HG03575 (cell line): ENCODE results near the gene ZNF804B.

Experiments
- ATAC-seq: cut with Tn5 transposase; IDR thresholded peaks from one replicate; pipeline ENCODE4 v1.9.1; 2021; ENCODE audit not compliant: unreplicated experiment, insufficient number of reproducible peaks, low FRiP score; ENCODE audit errors: extremely low read depth

The ZNF804B gene

GRCh38 chr7:88942815-88943501 lies 183.5 kb downstream of the ZNF804B start:
- no peak for ATAC-seq

GRCh38 chr7:88951826-88952225 lies 192.3 kb downstream of the ZNF804B start:
- no peak for ATAC-seq

DNA sequence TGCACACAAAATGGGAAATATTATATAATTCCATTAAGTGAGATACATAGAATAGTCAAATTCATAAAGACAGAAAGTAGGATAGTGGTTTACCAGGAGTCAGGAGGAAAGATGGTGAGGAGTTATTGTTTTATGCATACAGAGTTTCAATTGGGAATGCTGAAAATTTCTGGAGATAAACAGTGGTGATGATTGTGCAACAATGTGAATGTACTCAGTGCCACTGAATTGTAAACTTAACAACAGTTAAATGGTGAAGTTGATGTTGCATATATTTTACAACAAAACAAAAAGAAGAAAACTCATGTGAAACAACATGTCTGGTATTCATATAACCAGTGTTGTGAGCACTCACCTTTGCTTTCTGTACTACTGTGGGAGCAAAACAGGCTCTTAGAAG lies 204.9 kb downstream of the ZNF804B start:
- no peak for ATAC-seq

GRCh38 chr7:88965371-88965770 lies 205.9 kb downstream of the ZNF804B start:
- no peak for ATAC-seq

- ATAC-seq: no peak
Measured at GRCh38 chr7:88967432-88967831, 207.9 kb downstream of the ZNF804B start.

DNA sequence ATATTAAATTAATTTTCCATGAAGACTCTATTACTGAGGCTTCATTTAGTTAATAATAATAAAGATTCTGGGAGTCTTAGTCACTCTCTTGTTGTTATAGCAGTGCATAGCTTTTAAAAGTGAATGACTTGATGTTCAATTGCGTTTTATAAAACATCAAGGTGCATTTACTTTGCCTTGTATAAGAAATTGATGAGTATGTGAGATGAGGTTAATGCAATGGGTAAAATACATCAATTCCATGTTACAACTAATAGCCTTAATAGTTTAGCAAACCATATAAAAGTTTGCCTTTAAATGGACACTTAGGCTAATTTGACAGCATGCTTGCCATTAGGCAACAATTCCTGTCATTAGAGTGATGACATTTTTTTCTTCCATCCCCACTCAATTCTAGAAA lies 209.7 kb downstream of the ZNF804B start:
- ATAC-seq: no peak

DNA sequence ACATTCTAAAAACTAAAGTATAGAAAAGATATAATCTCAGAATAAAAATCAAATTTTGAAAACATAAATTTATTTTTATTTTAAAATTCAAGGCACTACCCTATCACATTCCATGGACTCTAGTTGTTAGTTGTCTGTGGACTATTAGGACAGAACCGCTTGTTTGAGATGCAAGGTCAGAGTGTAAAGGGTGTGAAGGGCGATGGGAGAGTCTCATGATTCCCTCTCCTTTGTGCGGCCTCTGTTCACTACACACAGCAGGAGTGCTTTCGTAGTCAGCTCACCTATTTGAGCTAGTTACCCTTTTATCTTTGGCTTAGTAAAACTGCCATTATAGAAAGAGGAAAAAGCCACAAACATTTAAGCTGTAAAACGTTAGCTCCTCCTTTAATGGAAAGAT lies 225.8 kb downstream of the ZNF804B start:
- ATAC-seq: no peak

GRCh38 chr7:89001306-89001705 lies 241.8 kb downstream of the ZNF804B start:
- no peak for ATAC-seq

DNA sequence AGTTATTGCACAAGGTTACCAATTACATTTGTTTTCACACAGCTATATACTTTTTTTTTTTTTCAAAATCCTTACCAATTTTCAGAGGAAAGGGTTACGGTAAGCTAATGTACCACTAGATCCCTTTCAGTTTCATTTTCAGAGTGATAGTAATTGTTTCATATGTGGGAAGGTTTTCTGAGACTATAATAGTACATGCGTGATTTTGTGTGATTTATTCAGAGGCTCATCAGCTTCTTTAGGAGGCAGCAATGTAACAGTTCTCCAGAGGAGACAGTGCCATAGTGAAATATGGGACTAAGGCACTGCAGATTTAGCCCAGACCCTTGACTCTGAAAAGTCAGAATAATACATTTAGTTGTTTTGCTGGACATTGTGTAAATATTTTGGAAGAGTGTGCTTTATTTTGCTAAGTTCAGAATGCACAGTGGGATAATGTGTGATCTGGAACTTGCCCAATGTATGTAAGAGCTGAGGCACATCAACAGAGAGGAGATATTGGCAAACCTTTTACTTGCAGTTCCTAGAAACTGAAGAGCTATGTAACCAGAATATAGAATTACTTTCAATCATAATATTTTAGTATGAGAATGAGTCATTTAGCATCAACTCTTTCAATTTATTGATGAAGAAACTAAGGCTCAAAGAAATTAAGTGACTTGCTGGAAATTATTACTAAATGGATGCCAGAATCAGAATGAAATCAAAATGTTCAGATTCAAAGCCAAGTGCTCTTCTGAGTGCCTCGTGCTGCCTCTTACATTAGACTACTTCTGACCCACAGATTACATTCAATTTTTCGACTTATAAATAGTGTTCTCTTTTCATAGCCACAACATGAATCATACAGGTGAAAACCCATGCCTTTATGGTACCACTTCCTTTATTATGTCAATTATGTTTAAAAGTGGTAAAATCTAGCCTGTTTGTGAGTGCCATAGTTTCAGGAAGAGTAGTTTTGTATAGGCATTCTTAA lies 243.8 kb downstream of the ZNF804B start:
- ATAC-seq: peak; percentile 75

- no peak for ATAC-seq
Measured at GRCh38 chr7:89012016-89012415, 252.5 kb downstream of the ZNF804B start.

GRCh38 chr7:89017695-89018094 lies 258.2 kb downstream of the ZNF804B start:
- ATAC-seq: no peak

DNA sequence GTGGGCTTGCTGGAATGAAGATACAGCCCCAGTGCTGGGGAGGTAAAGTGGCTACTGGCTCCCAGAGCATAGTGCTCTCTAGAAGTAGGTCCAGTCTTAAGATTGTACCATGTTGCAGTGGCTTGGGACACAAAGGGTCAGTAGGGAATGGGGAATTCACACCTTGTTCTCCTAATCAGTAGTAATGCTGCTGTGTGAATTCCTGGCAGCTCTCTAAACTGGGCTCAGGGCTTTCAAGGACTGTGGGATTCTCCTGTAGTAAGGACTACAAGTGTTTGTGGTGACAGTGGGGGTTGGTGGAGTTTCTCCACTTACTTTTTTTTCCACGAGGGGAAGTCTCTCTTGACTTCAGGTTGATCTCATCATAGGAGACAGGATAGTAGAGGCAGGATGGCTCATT lies 262.2 kb downstream of the ZNF804B start:
- ATAC-seq: no peak

- ATAC-seq: no peak
Measured at GRCh38 chr7:89023206-89023605, 263.7 kb downstream of the ZNF804B start.

DNA sequence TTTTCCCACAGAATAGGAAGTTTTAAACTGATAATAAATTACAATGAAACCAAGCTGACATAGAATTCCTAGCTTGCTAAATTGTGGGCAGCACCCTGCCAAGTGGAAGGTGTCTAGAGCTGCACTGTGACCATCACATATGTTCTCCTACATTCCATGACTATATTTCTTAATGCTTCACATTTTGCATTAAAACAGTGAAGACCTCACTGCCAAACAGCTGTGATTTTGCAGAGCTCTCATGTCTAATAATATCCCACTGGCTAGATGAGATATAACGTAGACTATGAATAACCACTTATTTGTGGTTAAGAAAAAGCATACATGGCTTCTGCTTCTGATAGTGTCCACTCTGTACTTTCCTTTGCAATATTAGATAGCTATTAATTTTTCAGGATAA lies 264.4 kb downstream of the ZNF804B start:
- ATAC-seq: no peak

GRCh38 chr7:89027781-89028180 lies 268.3 kb downstream of the ZNF804B start:
- no peak for ATAC-seq

- ATAC-seq: no peak
Measured at GRCh38 chr7:89028319-89028718, 268.8 kb downstream of the ZNF804B start.

DNA sequence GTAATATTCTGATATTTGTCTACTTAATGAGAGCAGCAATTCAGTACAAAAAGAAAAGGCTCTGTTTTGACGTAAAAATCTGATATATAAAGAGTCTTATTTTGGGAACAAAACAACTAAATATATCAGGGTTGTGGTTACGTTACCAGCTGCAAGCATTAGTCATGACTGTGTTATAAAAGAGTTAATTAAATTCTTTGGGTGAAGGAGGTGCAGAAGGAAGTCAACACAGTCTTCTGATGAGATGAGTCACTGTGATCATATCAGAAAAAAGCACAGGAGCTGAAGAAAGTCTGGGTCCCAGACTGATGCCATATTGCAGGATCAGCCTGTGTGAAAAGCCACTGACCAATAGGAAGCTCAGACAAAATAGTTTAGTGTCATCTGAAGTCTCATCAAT lies 270.4 kb downstream of the ZNF804B start:
- ATAC-seq: no peak

DNA sequence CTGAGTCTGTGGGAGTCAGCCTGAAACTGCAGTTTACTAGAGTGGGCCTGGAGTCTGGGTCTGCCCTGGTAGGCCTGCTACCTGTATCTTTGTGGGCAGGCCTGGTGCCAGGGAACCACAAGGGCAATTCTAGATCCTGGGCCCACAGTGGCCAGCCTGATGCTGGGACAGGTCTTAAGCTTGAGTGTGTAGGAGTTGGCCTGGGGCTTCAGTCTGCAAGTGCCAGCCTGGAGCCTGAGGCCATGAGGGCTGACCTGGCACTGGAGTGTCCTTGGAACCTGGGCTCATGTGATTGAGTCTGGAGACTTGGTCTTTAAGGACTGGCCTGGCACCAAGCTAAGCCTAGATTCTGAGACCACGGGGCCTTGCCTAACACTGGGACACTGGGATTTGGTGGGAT lies 281.7 kb downstream of the ZNF804B start:
- ATAC-seq: no peak

- ATAC-seq: no peak
Measured at GRCh38 chr7:89042940-89043339, 283.4 kb downstream of the ZNF804B start.

GRCh38 chr7:89049043-89049442 lies 289.5 kb downstream of the ZNF804B start:
- no peak for ATAC-seq
